ENCODE measurements around the gene TTC4. TPM values are rescaled to one million over a fixed set of nuclear protein-coding genes. Genes with fewer than 3 reads are reported as not detected.

TTC4 gene
- polyA plus RNA-seq, 6 donors from 2014 or later = 16.4 to 31.9 (median 20.8) TPM

- no peak for DNase-seq
- no peak for ATAC-seq (ENCODE audit: low read depth in 2 of 2)
- Mint-ChIP-seq H3K9me3 (no peaks in the 10 kb centered on the region), H3K27ac (no peak overlapping the region), H3K4me1 (no peaks in the 10 kb centered on the region), H3K4me3 (no peak overlapping the region), H3K36me3 (no peaks in the 10 kb centered on the region), H3K27me3 (peaks cover 5 to 28% (median 16%) of the 10 kb centered on the region in 3 donors)
These were observed 20.9 kb upstream of the TTC4 start for GRCh38 chr1:54694771-54695170.

GRCh38 chr1:54695221-54695620 is 20.4 kb upstream of the TTC4 start:
- Mint-ChIP-seq H3K4me3 (no peak overlapping the region), H3K9me3 (no peaks in the 10 kb centered on the region), H3K36me3 (no peaks in the 10 kb centered on the region), H3K27me3 (peaks cover 5 to 30% (median 17%) of the 10 kb centered on the region in 3 donors), H3K27ac (no peak overlapping the region), H3K4me1 (no peaks in the 10 kb centered on the region)
- ATAC-seq (ENCODE audit: low read depth in 2 of 2) = no peak
- no peak for DNase-seq

- Mint-ChIP-seq H3K27me3 (peaks cover 5 to 30% (median 17%) of the 10 kb centered on the region in 3 donors), H3K27ac (no peak overlapping the region), H3K4me3 (no peak overlapping the region), H3K4me1 (no peaks in the 10 kb centered on the region), H3K36me3 (no peaks in the 10 kb centered on the region), H3K9me3 (no peaks in the 10 kb centered on the region)
- ATAC-seq (ENCODE audit: low read depth in 2 of 2) = no peak
- DNase-seq = no peak
These were observed 19.9 kb upstream of the TTC4 start for GRCh38 chr1:54695764-54696163.

- DNase-seq = no peak
- H3K4me1 Mint-ChIP-seq = no peaks in the 10 kb centered on the region
- no peak for ATAC-seq (ENCODE audit: low read depth in 2 of 2)
- H3K4me3 Mint-ChIP-seq = no peak overlapping the region
- H3K9me3 Mint-ChIP-seq = no peaks in the 10 kb centered on the region
- peaks cover 5 to 30% (median 17%) of the 10 kb centered on the region in 3 donors for H3K27me3 Mint-ChIP-seq
- H3K36me3 Mint-ChIP-seq = no peaks in the 10 kb centered on the region
- peak overlapping the region in 1 of 6 donors; percentile 29 for H3K27ac Mint-ChIP-seq
These were observed 19.4 kb upstream of the TTC4 start for GRCh38 chr1:54696262-54696661.

GRCh38 chr1:54697896-54698295 is 17.8 kb upstream of the TTC4 start:
- DNase-seq (no peak), ATAC-seq (ENCODE audit: low read depth in 2 of 2) (no peak)
- Mint-ChIP-seq H3K4me3 (no peak overlapping the region), H3K36me3 (no peaks in the 10 kb centered on the region), H3K9me3 (no peaks in the 10 kb centered on the region), H3K4me1 (no peaks in the 10 kb centered on the region), H3K27me3 (peaks cover 8 to 43% (median 26%) of the 10 kb centered on the region in 3 donors), H3K27ac (peak overlapping the region in 2 of 6 donors; percentile 22 to 41)

GRCh38 chr1:54698346-54698745 is 17.3 kb upstream of the TTC4 start:
- no peaks in the 10 kb centered on the region for H3K4me1 Mint-ChIP-seq
- peaks cover 12 to 47% (median 27%) of the 10 kb centered on the region in 3 donors for H3K27me3 Mint-ChIP-seq
- peak overlapping the region in 1 of 6 donors; percentile 41 for H3K27ac Mint-ChIP-seq
- no peak for ATAC-seq (ENCODE audit: low read depth in 2 of 2)
- no peaks in the 10 kb centered on the region for H3K36me3 Mint-ChIP-seq
- no peak overlapping the region for H3K4me3 Mint-ChIP-seq
- H3K9me3 Mint-ChIP-seq = no peaks in the 10 kb centered on the region
- DNase-seq = no peak

GRCh38 chr1:54699936-54700525 is 15.6 kb upstream of the TTC4 start:
- Mint-ChIP-seq H3K4me1 (no peaks in the 10 kb centered on the region), H3K4me3 (no peak overlapping the region), H3K36me3 (no peaks in the 10 kb centered on the region), H3K27ac (no peak overlapping the region), H3K9me3 (no peaks in the 10 kb centered on the region), H3K27me3 (peaks cover 13 to 56% (median 27%) of the 10 kb centered on the region in 3 donors)
- no peak for DNase-seq
- no peak for ATAC-seq (ENCODE audit: low read depth in 2 of 2)

- Mint-ChIP-seq H3K4me3 (no peak overlapping the region), H3K27ac (no peak overlapping the region), H3K27me3 (peaks cover 13 to 63% (median 37%) of the 10 kb centered on the region in 3 donors), H3K9me3 (no peaks in the 10 kb centered on the region), H3K36me3 (no peaks in the 10 kb centered on the region), H3K4me1 (no peaks in the 10 kb centered on the region)
- ATAC-seq (ENCODE audit: low read depth in 2 of 2) = no peak
- no peak for DNase-seq
These were observed 14.6 kb upstream of the TTC4 start for GRCh38 chr1:54701066-54701465.

- Mint-ChIP-seq H3K27ac (no peak overlapping the region), H3K27me3 (peaks cover 8 to 62% (median 41%) of the 10 kb centered on the region in 3 donors), H3K4me3 (no peak overlapping the region), H3K9me3 (no peaks in the 10 kb centered on the region), H3K4me1 (no peaks in the 10 kb centered on the region), H3K36me3 (no peaks in the 10 kb centered on the region)
- no peak for DNase-seq
- ATAC-seq (ENCODE audit: low read depth in 2 of 2) = no peak
These were observed 13.7 kb upstream of the TTC4 start for GRCh38 chr1:54701996-54702395.

GRCh38 chr1:54703471-54703870 is 12.2 kb upstream of the TTC4 start:
- Mint-ChIP-seq H3K27ac (no peak overlapping the region), H3K9me3 (no peaks in the 10 kb centered on the region), H3K27me3 (peaks cover 22 to 67% (median 48%) of the 10 kb centered on the region in 3 donors), H3K36me3 (no peaks in the 10 kb centered on the region), H3K4me3 (no peak overlapping the region), H3K4me1 (no peaks in the 10 kb centered on the region)
- no peak for ATAC-seq (ENCODE audit: low read depth in 2 of 2)
- no peak for DNase-seq

- Mint-ChIP-seq H3K4me3 (no peak overlapping the region), H3K27ac (no peak overlapping the region), H3K9me3 (no peaks in the 10 kb centered on the region), H3K27me3 (peaks cover 23 to 67% (median 50%) of the 10 kb centered on the region in 3 donors), H3K36me3 (no peaks in the 10 kb centered on the region), H3K4me1 (no peaks in the 10 kb centered on the region)
- ATAC-seq (ENCODE audit: low read depth in 2 of 2) = no peak
- DNase-seq = no peak
These were observed 10.5 kb upstream of the TTC4 start for GRCh38 chr1:54705153-54705552.

- no peak overlapping the region for H3K4me3 Mint-ChIP-seq
- H3K9me3 Mint-ChIP-seq = no peaks in the 10 kb centered on the region
- no peaks in the 10 kb centered on the region for H3K4me1 Mint-ChIP-seq
- DNase-seq (no peak), ATAC-seq (ENCODE audit: low read depth in 2 of 2) (no peak)
- no peak overlapping the region for H3K27ac Mint-ChIP-seq
- no peaks in the 10 kb centered on the region for H3K36me3 Mint-ChIP-seq
- peaks cover 25 to 80% (median 52%) of the 10 kb centered on the region in 3 donors for H3K27me3 Mint-ChIP-seq
These were observed 9.2 kb upstream of the TTC4 start for GRCh38 chr1:54706419-54706818.

- H3K4me3 Mint-ChIP-seq = no peak overlapping the region
- H3K27ac Mint-ChIP-seq = no peak overlapping the region
- H3K27me3 Mint-ChIP-seq = peaks cover 17 to 63% (median 43%) of the 10 kb centered on the region in 3 donors
- no peaks in the 10 kb centered on the region for H3K9me3 Mint-ChIP-seq
- DNase-seq (no peak), ATAC-seq (ENCODE audit: low read depth in 2 of 2) (no peak)
- H3K36me3 Mint-ChIP-seq = no peaks in the 10 kb centered on the region
- no peaks in the 10 kb centered on the region for H3K4me1 Mint-ChIP-seq
These were observed 7.3 kb upstream of the TTC4 start for GRCh38 chr1:54708385-54708784.

- Mint-ChIP-seq H3K27ac (no peak overlapping the region), H3K4me3 (no peak overlapping the region), H3K36me3 (no peaks in the 10 kb centered on the region), H3K4me1 (peaks cover 0 to 1% (median 0%) of the 10 kb centered on the region in 3 donors), H3K9me3 (no peaks in the 10 kb centered on the region), H3K27me3 (peaks cover 17 to 55% (median 43%) of the 10 kb centered on the region in 3 donors)
- DNase-seq (no peak), ATAC-seq (ENCODE audit: low read depth in 2 of 2) (no peak)
These were observed 5.9 kb upstream of the TTC4 start for GRCh38 chr1:54709547-54710292.
